Measurements from ENCODE around the gene SF3B3.
"Not testable (repeated sequence)": the region's sequence is repeated elsewhere in the genome, so short reads cannot be mapped to it uniquely, and the experiment has no call there.

The SF3B3 gene

GRCh38 chr16:70512456-70512855 lies 11.2 kb upstream of the SF3B3 start:
- DNase-seq = no peak

GRCh38 chr16:70520612-70521297 lies 2.9 kb upstream of the SF3B3 start:
- DNase-seq = no peak

GRCh38 chr16:70522216-70523075 lies 1.2 kb upstream of the SF3B3 start:
- no peak for DNase-seq

DNA sequence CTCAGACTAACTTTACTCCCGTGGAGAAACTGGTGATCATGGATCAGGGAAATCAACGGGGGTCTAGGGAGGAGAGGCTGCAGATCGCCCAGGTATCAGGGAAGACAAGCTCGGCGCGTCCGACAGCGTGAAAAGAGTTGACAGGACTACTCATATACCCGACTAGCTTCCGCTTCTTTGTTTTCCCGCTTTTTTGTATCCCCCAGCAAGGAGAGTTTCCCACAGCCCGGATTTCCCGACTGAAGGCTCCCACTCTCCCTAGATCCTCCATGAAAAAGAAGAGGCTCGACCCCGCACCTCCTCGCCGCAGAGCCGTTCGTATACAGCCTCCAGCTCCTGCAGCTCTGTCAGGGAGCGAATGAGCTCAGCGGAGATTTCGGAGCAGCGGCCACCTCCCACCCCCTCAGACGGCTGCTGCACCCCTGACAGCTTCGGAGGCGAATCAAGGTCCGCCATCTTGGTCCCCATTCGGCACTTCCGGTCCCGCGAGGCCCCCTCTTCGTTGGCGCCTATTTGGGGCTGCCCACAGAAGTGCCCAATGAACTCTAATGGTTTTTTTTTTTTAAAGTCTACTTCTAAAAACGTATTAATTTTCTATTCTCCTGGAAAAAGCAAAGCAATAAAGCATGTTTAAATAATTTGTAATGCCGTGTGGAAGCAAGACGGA lies 407 bp upstream of the SF3B3 start, which contains the start of gene COG4:
Gene COG4, minus strand, starts transcription at position 479 of the 667 bp plus-strand sequence. Its CDS starts 11 bp downstream, at position 468.
- DNase-seq = peak; percentile 93

- DNase-seq = peak; percentile 20
Observed at GRCh38 chr16:70524399-70524825, 796 bp downstream of the SF3B3 start.

DNA sequence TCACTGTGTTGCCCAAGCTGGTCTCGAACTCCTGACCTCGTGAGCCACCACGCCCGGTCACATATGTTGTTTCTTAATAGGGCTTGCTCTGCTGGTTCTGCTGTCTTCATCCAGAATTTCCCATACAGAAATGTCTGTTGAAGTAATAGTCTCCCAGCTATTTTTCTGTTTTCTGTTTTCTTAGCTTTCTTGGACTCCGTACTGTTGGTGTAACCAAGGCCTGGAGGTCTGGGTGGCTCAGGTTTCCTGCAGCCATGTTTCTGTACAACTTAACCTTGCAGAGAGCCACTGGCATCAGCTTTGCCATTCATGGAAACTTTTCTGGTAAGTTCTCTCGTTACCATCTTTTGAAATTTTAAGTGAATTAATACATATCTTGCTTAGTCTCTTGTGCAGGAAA lies 2.8 kb downstream of the SF3B3 start:
- no peak for DNase-seq

DNA sequence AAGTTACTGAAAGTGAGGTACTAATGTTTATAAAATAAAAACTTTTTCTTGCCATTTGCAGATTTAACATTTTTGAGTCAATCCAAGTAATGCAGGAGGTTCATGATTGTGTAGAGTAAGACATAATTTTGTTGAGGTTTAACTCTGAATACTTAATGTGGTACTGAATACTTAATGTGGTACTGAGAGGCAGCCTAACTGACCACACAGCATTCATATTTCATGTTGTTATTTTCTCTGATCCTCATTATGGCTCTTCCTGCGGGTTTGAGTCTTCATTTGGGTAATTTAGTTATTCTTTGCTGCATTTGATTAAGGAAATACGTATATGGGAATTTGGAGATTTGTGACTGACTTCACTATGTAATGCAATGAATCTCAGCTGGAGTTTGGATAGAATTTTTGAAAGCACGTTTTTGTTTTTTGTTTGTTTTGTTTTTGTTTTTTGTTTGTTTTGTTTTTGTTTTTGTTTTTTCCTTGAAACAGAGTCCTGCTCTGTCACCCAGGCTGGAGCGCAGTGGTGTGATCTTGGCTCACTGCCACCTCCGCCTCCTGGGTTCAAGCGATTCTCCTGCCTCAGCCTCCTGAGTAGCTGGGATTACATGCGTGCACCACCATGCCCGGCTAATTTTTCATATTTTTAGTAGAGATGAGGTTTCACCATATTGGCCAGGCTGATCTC lies 3.8 kb downstream of the SF3B3 start:
- DNase-seq = no peak

GRCh38 chr16:70529051-70529777 lies 5.6 kb downstream of the SF3B3 start:
- no peak for DNase-seq

GRCh38 chr16:70529954-70530353 lies 6.3 kb downstream of the SF3B3 start:
- DNase-seq = not testable (repeated sequence)

- DNase-seq = no peak
Observed at GRCh38 chr16:70534971-70535370, 11.4 kb downstream of the SF3B3 start.

DNA sequence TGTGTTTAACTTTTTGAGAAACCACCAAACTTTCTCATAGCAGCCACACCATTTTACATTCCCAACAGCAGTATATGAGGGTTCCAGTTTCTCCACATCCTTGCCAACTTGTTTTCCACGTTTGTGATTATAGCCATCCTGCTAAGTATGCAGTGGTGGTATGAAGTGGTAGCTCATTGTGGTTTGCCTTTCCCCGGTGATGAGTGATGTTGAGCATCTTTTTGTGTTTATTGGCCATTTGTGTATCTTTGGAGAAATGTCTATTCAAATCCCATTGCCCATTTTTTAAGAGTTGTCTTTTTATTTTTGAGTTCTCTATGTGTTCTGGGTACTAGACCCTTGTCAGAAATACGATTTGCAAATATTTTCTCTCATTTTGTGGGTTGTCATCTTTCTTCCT lies 17.4 kb downstream of the SF3B3 start:
- no peak for DNase-seq

DNA sequence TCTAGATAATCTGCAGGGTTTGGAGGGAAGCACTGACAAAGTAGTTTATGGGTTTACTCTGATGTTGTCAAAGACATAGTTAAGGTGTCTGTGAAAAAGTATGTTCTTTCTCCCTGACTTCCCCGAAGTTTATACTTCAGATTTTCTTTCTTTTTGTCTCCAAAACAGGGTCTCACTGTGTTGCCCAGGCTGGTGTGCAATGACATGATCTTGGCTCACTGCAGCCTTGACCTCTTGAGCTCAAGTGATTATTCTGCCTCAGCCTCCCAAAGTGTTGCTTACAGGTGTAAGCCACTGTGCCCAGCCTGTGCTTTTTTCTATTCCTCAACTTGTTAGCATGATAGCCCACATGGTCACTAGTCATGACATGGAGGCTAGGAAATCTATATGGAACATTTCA lies 20.9 kb downstream of the SF3B3 start:
- DNase-seq = no peak

DNA sequence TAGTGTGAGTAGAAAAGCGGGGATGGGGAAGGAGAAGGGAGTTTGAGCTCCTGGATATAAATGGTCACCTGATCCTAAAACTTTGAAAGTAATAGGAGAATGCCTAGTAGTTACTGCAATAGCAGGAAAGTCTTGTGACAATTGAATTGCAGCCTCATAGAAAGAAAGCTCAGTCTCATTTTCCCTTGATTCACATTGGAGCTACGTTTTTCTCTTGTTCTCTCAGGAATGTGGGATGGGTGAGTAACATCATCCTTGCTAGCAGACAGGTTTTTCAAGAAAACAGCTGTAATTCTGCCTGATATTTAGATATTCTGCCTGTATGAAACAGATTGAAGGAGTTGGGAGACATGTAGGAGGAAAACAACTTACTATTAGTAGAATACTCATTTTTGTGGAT lies 25.3 kb downstream of the SF3B3 start:
- no peak for DNase-seq

GRCh38 chr16:70550082-70550481 lies 26.5 kb downstream of the SF3B3 start:
- DNase-seq = no peak

GRCh38 chr16:70551788-70552187 lies 28.2 kb downstream of the SF3B3 start:
- DNase-seq = no peak

DNA sequence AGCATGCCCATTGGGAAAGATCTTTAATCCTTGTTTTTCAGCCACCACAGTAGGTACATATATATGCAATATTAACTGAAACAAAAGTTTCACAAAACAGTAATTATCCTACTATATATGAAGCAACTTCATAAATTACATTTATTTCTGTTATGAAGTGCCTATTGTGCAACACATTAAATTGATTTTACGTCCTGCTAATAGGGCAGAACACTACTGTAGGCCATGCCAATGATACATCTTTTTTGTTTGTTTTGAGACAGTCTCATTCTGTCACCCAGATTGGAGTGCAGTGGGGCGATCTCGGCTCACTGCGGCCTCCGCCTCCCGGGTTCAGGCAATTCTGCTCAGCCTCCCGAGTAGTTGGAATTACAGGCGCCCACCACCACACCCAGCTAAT lies 29.1 kb downstream of the SF3B3 start:
- DNase-seq = no peak

DNA sequence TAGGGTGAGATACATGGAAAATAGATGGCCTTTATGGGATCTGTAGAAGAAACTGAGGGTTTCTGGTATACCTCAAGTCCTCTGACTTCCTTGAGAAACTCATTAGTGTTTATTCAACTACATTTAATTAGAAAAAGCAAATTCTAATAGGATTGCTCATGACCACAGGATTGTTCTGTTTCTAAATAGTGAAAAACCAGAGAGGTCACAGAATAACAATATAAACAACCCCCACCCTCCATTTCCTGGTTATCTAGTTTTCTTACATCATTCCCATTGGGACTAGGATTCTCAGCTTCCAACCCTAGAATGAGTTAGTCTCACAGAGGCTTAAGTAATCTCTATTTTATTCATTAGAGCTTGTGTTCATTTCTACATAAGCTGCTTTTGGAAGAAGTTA lies 30.0 kb downstream of the SF3B3 start:
- DNase-seq = no peak

GRCh38 chr16:70556063-70556462 lies 32.4 kb downstream of the SF3B3 start:
- no peak for DNase-seq

DNA sequence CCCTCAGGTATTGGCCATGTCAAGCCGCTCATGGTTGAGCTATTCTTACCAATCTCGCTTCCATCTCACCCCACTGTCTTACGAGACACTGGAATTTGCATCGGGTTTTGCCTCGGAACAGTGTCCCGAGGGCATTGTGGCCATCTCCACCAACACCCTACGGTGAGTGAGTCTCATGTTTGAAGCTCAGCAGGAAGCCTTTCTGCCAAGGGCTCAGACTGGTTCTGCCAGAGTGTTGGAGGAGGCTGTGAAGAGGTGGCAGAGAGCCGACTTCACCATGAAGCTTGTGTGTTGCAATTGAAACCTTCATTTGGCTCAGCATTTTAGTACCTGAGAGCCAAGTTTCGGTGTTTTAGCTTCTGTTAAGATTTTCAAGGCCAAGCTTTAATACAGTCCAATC lies 38.0 kb downstream of the SF3B3 start:
- no peak for DNase-seq

- DNase-seq = no peak
Observed at GRCh38 chr16:70563636-70564035, 40.0 kb downstream of the SF3B3 start.

DNA sequence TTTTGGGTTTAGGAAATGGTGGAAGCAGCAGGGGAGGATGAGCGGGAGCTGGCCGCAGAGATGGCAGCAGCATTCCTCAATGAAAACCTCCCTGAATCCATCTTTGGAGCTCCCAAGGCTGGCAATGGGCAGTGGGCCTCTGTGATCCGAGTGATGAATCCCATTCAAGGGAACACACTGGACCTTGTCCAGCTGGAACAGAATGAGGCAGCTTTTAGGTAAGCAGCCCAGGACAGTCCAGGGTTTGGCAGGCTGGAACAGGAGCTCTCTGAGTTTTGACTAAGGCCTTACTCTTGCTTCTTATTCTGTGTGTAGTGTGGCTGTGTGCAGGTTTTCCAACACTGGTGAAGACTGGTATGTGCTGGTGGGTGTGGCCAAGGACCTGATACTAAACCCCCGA lies 41.4 kb downstream of the SF3B3 start:
- no peak for DNase-seq

GRCh38 chr16:70568601-70569237 lies 45.1 kb downstream of the SF3B3 start:
- DNase-seq = no peak
